Muscle of arm (tissue), 12 donors: ENCODE results near the gene PKNOX2. TPM values are rescaled to one million over a fixed set of nuclear protein-coding genes. Genes with fewer than 3 reads are reported as not detected.

Source experiments
- DNase-seq: peaks from one replicate; pipeline ENCODE4 v3.0.0-alpha.2; 2013
- polyA plus RNA-seq, 12 donors: library from polyadenylated mRNA; unstranded; fragments of 120-200 nt; gene quantifications; one replicate each; pipeline ENCODE4 v1.2.1, GENCODE V29; 2013; ENCODE audit not compliant: insufficient read length in 12 of 12

Gene PKNOX2
- polyA plus RNA-seq, 12 donors, result 18.8 to 53.6 (median 25.8) TPM; not detected in 1

- DNase-seq, result no peak
Observed at GRCh38 chr11:125153837-125154236, 10.7 kb upstream of the PKNOX2 start.

GRCh38 chr11:125154378-125155099, 10.0 kb upstream of the PKNOX2 start:
- no peak for DNase-seq

GRCh38 chr11:125155100-125155444, 9.5 kb upstream of the PKNOX2 start:
- DNase-seq, result no peak

GRCh38 chr11:125155767-125156166, 8.8 kb upstream of the PKNOX2 start:
- DNase-seq, result no peak

GRCh38 chr11:125156346-125157117, 8.0 kb upstream of the PKNOX2 start:
- DNase-seq, result no peak

- no peak for DNase-seq
Observed at GRCh38 chr11:125157118-125157733, 7.3 kb upstream of the PKNOX2 start.

GRCh38 chr11:125157953-125158680, 6.4 kb upstream of the PKNOX2 start:
- no peak for DNase-seq

- DNase-seq, result no peak
Observed at GRCh38 chr11:125162743-125163142, 1.8 kb upstream of the PKNOX2 start.

- no peak for DNase-seq
Observed at GRCh38 chr11:125163431-125164063, 1.0 kb upstream of the PKNOX2 start.

- DNase-seq, result no peak
Observed at GRCh38 chr11:125164091-125164421, 495 bp upstream of the PKNOX2 start.

GRCh38 chr11:125165111-125165842, 726 bp downstream of the PKNOX2 start:
- DNase-seq, result no peak

GRCh38 chr11:125165843-125166763, 1.6 kb downstream of the PKNOX2 start:
- DNase-seq, result no peak

GRCh38 chr11:125166764-125167291, 2.3 kb downstream of the PKNOX2 start:
- no peak for DNase-seq

- DNase-seq, result no peak
Observed at GRCh38 chr11:125167292-125167953, 2.9 kb downstream of the PKNOX2 start.

GRCh38 chr11:125167954-125168835, 3.6 kb downstream of the PKNOX2 start:
- DNase-seq, result no peak

- no peak for DNase-seq
Observed at GRCh38 chr11:125168918-125169456, 4.4 kb downstream of the PKNOX2 start.

- no peak for DNase-seq
Observed at GRCh38 chr11:125170001-125170509, 5.5 kb downstream of the PKNOX2 start.
